ACHN (cell line): ENCODE measurements around the gene PGAP2.
"Not testable (repeated sequence)": the region's sequence is repeated elsewhere in the genome, so short reads cannot be mapped to it uniquely, and the experiment has no call there.

ENCODE experiments used
- DNase-seq: peaks from one replicate; pipeline ENCODE4 v3.0.0-alpha.2; 2015
- in situ Hi-C: cut with HindIII; loops from 2 replicates; pipeline ENCODE4 v1.10.0; 2017; ENCODE audit warnings: low sequenced_read_pairs, low pct_ligation_motif_present, low pct_unique_long_range_greater_than_20kb

The PGAP2 gene

DNA sequence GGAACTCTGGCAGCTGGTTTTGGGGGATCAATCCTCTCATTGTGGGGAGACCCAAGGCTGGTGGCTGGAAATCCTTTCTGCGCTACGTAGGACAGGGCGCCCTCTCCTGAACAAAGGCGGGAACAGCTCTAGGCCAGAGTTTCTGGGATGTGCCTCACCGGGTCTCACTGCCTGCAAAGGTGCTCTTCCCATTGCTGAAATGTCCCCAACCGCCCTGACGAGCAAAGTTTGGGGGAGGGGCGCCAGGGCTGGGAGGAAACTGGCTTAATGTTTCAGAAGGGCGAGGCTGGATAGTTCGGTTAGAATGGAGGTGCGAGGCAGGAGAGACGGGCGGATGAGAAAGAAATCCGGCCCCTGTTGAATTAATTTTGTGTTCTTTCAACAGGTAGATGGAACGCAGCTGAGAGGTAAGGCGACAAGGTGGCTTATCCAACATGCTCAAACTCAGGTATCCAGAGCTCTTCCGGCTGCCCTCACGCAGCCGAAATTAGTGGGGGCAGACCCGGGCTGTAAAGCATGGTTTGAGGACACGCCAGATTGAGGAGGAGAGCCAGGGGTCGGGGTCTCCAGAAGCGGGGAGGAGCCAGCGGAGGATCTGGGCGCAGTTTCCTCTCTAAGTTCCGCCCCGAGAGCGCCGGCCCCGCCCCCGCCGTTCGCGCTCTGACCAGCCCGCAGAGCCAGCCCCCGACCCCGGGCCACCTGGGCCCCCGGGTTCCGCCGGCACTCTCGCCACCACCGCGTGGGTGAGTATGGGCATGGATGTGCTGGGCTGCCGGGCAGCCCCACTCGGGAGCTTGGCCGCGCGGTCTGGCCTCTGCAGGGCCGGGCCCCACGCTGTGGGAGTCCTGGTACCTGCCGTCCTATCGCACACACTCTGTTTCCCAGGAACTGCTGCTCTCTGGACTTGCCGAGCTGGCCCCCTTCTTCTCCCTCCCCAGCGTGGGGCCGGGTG, at the start of gene PGAP2:
Gene PGAP2 (plus strand): TSS at position 652 of the 952 bp plus-strand sequence. CDS start 2,700 bp downstream, outside the sequence.
- peak; percentile 69 for DNase-seq
- in situ Hi-C loops: no loop called here

GRCh38 chr11:3764266-3764665, 44.1 kb upstream of the PGAP2 start:
- DNase-seq: no peak
- in situ Hi-C loops: no loop called here

DNA sequence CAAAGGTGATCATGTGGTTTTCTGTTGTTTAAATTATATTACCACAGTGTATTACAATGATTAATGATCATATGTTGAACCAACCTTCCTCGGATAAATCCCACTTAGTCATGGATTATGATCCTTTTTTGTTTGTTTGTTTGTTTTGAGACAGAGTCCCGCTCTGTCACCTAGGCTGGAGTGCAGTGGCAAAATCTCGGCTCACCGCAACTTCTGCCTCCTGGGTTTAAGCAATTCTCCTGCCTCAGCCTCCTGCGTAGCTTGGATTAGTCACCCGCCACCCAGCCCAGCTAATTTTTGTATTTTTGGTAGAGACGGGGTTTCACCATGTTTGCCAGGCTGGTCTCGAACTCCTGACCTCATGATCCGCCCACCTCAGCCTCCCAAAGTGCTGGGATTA, 41.5 kb upstream of the PGAP2 start:
- in situ Hi-C loops, DNase-seq: not testable (repeated sequence)

DNA sequence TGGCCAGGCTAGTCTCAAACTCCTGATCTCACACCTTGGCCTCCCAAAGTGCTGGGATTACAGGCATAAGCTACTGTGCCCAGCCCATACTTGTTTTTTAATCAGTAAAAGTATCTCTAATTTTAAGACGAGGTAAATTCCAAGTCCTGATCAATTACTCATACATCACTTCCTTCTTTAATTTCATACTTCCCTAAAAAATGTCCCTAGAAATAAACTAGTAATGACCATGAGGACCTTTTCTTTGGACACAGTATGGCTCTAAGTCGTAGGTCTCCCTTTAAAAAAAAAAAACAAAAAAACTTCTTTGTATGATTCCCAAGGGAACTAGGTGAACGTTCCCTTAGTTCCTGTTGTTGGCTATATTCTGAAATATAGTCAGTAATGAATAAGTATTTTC, 40.8 kb upstream of the PGAP2 start:
- no peak for DNase-seq
- in situ Hi-C loops: no loop called here

DNA sequence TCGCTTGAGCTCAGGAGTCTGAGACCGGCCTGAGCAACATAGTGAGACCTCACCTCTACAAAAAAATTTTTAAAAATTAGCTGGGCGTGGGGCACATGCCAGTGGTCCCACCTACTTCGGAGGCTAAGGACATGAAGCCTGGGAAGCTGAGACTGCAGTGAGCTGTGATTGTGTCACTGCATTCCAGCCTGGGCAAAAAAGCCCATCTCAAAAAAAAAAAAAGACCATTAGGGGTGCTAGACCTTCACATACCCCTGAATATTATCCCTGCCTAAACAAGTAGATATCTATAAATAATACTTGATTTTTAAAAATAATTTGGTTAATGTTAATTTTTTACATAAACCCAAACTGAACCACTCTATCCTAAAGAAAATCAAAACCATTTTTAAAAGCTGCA, 35.2 kb upstream of the PGAP2 start:
- in situ Hi-C loops: no loop called here

GRCh38 chr11:3775736-3776406, 32.5 kb upstream of the PGAP2 start:
- in situ Hi-C loops: no loop called here

More for the DNA sequence above, 35.2 kb upstream of the PGAP2 start:
- no peak for DNase-seq

DNA sequence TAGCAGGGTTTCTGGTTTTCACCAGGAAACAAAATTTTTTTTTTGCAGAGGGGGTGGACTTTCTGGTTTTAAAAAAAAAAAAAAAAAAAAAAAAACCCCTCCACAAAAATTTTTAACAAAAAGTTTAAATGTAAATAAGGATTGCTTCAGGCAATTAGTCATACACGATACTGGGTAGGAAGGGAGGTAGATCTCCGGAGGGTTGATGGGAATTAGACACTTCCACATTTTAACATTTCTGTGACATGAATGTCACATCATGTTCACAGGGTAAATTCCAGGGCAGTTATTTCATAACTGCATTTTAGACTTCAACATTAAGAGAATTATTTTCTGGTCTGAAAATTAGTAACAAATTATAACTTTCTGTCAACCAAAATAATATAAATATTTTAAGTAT, 26.9 kb upstream of the PGAP2 start:
- in situ Hi-C loops: no loop called here
- no peak for DNase-seq

More at GRCh38 chr11:3775736-3776406, 32.5 kb upstream of the PGAP2 start:
- no peak for DNase-seq

- in situ Hi-C loops: no loop called here
- DNase-seq: no peak
These were observed 25.4 kb upstream of the PGAP2 start for GRCh38 chr11:3782963-3783362.

DNA sequence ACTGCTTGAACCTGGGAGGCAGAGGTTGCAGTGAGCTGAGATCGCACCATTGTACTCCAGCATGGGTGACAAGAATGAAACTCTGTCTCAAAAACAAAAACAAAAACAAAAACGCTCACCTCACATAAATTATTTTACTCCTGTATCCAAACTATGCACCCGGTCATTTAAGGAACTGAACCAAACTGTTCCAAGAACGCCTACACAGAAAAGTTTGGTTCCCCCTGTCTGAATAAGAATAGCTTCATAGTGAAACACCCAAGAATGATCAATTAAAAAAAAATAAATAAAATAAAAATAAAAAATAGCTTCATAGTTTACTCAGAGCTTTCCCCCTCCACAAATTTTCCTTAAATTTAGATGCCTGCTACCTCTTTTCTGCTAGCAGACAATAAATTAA, 24.7 kb upstream of the PGAP2 start:
- DNase-seq: no peak
- in situ Hi-C loops: no loop called here

DNA sequence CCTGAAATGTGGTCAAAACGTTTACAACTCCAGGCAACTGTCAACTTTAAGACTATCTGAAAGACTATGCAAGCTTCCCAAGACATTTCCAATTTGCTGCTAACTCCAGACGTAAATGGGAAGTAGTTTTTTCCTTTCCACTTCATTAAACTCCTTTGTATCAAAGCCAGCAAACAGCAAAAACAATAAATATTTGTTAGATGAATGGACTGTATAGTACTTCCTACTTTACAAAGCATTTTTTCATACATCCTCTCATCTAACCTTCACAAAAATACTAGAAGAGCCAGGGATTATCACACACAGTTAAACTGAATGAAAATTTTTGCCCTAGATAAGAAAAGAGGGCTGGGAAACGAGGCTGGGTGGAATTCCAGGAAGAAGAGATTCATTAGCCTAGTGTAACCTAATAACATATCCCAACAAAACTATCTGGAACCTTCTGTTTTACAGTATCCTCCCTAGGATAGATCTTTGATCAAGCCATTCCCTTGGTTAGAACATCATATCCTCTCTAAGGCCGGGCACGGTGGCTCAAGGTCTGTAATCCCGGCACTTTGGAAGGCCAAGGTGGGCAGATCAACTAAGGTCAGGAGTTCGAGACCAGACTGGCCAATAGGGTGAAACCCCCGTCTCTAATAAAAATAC, 21.5 kb upstream of the PGAP2 start:
- in situ Hi-C loops: no loop called here
- DNase-seq: no peak

- in situ Hi-C loops, DNase-seq: not testable (repeated sequence)
These were observed 14.0 kb upstream of the PGAP2 start for GRCh38 chr11:3794387-3794786.

DNA sequence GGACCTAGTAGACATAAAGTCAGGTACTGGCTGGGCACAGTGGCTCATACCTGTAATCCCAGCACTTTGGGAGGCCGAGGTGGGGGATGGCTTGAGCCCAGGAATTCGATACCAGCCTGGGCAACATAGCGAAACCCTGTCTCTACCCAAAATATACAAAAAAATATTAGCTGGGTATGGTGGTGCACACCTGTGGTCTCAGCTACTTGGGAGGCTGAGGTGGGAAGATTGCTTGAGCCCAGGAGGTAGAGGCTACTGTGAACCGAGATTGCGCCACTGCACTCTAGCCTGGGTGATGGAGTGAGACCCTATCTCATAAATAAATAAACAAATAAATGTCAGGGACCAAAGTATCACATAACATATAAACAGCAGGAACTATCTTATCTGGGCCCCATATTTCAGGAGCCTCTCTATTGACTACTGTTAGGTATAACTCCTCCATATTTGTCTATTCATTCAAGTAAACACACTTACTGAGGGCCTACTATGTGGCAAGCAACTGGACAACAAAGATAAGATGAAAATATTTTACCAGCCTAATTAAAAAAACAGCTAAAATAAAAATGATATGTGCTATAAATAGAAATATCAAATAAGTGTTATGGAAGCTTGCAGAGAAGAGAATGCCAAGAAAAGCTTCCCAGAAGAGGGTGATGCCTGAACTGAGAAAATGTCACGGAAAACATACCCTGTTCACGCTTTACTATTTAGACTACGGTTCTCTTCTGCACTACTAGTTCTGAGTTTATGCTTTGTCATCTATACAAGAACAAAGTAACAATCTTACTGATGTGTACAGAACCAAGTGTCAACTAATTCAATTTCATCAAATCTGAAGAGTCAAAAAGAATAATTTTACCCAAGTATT, 13.0 kb upstream of the PGAP2 start:
- no peak for DNase-seq

DNA sequence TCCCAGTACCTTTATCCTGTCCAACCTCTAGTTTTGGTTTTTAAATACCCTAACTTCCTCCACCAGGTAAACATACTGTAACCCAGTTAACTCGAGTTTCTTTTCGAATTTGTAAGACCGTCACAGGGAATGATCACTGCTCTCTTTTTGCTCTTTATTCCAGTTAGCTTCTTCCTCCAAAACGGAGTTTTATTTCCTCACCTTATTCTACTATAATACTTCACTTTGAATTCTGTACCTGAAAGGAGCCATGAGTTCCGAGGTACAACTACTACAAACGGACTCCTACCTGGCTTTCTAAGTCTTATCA, 12.4 kb upstream of the PGAP2 start:
- DNase-seq: no peak
- in situ Hi-C loops: no loop called here

More for the DNA sequence above, 13.0 kb upstream of the PGAP2 start:
- in situ Hi-C loops: no loop called here

DNA sequence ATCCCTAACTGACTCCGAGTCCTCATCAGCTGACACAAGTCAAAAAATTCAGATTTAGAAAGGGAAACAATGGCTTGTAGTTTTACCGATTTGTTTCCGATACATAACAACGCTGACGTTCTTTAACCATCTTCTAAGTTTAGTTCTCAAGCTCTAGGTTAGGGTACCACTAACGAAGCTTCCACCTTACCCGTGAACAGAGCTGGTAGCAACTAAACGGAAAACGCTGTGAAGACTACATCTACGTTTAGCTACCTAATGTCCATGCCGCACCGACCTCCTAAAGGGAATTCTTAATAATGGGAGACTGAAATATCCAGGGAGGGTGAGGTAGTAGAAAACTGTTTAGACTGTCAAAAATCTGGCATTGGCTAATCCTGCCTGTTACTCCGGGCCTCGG, 12.0 kb upstream of the PGAP2 start:
- DNase-seq: no peak
- in situ Hi-C loops: no loop called here

- DNase-seq: peak; percentile 57
- in situ Hi-C loops: no loop called here
These were observed 11.5 kb upstream of the PGAP2 start for GRCh38 chr11:3796801-3797328.

DNA sequence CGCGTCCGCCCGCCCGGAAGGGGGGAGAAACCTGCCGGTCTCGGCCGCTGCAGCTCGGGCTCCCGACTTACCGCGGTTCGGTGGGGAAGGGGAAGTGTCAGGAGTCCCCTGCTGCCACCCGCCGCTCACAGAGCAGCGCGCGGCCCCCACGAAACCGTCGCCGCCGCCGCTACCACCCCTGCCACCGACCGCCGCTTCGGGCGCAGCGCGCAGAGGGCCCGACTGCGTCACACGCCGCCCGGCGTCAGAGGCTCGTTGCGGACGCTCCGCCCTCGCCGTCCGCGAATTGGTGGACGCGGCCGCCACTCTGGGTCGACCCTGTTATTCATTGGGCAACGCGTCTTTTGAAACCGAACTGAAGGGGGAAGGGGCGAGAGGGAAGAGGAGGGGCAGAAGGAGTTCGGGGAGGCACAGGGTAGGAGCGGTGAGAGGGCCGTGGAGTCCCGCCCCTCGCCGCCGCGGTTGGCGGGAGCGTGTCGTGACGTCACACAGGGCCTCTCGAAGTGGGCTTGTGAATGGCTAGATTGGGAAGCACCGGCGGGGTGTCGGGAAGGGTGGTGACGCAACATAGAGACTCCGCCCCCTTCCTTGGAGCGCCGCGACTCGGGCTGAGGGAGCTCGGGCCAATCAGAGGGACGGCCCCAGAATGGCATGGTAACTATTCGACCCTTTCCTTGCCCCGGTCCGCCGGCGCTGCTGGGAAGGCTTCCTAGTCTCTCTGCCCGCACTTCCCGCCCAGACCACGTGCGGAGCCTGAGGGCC, 10.8 kb upstream of the PGAP2 start, which contains the start of gene NUP98:
Gene NUP98 (minus strand): TSS at position 226 of the 762 bp plus-strand sequence. CDS start 15,437 bp downstream, outside the sequence.
- in situ Hi-C loops: no loop called here

DNA sequence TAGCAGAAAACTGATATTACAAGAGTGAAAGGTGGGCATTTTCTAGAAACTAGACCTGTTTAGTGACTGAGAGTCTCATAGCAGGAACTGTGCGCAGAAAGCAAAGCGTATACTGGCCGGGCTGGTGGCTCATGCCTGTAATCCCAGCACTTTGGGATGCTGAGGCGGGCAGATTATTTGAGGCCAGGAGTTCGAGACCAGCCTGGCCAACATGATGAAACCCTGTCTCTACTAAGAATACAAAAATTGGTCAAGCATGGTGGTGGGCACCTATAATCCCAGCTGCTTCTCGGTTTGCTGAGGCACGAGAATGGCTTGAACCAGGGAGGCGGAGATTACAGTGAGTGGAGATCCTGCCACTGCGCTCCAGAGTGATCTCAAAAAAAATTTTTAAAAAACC, 9.2 kb upstream of the PGAP2 start:
- in situ Hi-C loops: no loop called here
- no peak for DNase-seq

More for the DNA sequence above, 10.8 kb upstream of the PGAP2 start, which contains the start of gene NUP98:
- DNase-seq: peak; percentile 98
